Ishikawa (cell line): Measurements from ENCODE around the gene PRIMA1.

ENCODE experiments used
- RAD21 ChIP-seq: IDR thresholded peaks from 2 replicates; pipeline ENCODE4 v1.6.1; 2012; ENCODE audit warnings: low read depth
- TAF1 ChIP-seq: IDR thresholded peaks from 2 replicates; pipeline ENCODE4 v1.6.1; 2012; ENCODE audit warnings: low read depth, mild to moderate bottlenecking
- YY1 ChIP-seq: IDR thresholded peaks from 2 replicates; pipeline ENCODE4 v1.6.1; 2012; ENCODE audit warnings: low read depth

DNA sequence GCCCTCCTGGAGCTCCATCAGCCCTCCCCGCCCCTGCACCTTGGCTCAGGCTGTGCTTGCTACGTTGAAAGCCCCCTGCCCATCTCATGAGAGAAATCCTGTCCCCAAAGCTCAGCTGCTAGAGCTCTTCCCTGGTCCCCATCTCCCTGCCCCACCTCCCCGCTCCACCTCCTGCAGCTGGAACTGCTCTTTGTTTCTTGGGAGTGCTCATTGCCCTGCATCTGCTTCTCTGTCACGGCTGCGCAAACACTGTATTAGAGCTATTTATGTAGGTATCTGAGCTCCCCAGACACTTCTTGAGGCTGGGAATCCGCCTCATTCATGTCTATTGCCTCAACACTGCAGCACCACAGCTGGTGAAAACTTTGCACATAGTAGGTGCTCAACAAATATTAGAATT is 32.8 kb upstream of the PRIMA1 start:
- no peak for TF ChIP-seq YY1
- TF ChIP-seq TAF1: no peak
- no peak for TF ChIP-seq RAD21
